HG02759 (cell line): ENCODE data around the gene ZCCHC14.
A peak's percentile ranks its signal among the peaks of the same experiment; 100 is the strongest.

ENCODE experiments used
- ATAC-seq: cut with Tn5 transposase; IDR thresholded peaks from one replicate; pipeline ENCODE4 v1.9.1; 2021; ENCODE audit warnings: mild to moderate bottlenecking, moderate library complexity; ENCODE audit not compliant: unreplicated experiment

The ZCCHC14 gene

GRCh38 chr16:87492721-87493607 lies at the start of gene ZCCHC14:
ZCCHC14 (minus strand) TSS chr16:87493024; CDS start chr16:87492238, 786 bp downstream.
- peak; percentile 88 for ATAC-seq

DNA sequence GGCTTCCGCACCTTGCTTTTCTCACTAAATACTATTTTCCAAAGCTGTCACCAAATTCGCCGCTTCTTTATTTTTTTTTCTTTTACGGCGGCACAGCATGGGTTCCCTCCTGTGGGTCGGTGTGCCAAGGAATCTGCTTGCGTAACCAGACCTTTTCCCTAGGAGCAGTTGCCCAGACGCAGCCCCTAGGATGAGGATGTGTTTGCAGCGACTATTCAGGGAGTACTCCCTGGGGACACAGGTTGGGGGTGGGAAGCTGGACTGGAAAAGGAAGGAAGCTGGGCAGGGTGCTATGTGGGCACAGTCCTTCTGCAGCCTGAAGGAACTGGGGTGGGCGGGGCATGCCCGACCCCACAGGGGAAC lies 49.0 kb upstream of the ZCCHC14 start:
- ATAC-seq, result no peak

GRCh38 chr16:87541147-87541871 lies 48.5 kb upstream of the ZCCHC14 start:
- no peak for ATAC-seq

- no peak for ATAC-seq
These were observed 48.0 kb upstream of the ZCCHC14 start for GRCh38 chr16:87540897-87541146.

DNA sequence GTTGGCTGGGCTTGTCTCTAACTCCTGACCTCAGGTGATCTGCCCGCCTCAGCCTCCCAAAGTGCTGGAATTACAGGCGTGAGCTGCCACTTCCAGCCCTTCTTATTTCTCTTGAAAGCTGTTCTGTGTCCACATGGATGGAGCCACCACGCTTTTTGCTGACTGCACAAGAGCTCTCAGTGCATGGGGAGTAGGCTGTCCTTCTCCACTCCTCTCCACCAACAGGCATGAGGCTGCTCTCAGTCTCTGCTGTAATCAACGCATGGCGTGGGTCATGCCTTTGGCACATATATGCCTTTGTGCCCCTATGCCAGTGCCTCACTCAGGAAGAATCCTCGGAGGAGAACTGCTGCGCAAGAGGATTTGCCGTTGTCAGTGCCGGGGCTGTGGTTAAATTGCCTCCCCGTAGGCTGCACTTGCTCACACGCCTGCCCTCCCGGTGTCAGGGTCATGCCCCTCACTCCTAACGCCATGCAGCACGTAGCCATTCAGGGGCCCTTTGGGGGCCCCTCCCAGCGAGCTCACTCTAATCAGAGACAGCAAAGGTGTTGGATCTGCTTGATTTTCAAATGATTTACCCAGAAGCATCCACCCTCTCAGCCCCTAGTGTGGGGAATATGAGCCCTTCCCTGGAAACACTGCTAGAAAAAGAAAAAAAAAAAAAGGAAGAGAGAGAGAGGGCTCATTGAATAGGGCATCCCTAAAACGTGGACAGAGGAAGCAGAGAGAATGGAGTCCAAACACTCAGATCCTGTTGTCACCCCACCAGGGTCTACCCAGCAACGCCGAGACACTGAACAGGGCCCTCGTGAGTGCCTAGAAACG lies 47.5 kb upstream of the ZCCHC14 start:
- no peak for ATAC-seq

DNA sequence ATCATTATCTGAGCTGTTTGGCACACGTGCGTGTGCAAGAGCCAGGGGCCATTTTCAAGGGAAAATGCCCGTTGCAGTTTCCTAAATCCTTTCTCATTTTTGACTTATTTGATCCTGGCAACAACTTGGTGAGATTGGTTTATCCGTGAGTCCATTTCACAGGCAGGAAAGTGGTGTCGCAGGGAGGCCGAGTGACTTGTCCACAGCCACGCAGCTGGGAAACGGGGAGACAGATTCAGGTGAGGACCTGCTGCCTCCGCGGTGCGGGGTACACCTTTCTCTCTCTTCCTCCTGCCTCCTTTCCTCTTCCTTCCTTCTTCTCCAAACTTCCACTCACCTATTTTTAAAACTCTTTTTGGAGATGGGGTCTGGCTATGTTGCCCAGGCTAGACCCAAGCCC lies 46.3 kb upstream of the ZCCHC14 start:
- ATAC-seq, result no peak

DNA sequence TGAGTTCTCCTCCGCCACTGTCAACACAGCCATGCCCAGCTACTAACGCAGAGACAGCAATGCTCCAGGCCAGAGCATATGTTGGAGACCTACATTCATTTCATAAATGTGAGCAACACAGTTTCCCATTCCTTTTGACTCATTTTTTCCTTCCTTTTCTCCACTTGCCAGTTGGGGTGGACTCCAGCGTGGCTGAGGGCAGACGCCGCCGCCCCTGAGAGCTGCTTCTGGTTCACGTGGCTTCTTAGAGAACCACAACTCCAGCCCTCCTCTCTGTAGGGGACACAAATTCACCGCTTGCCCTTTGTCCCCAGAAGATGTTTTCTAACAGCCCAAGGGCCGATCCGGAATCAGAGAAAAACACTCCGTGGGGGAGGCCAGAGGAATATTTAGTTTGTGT lies 45.8 kb upstream of the ZCCHC14 start:
- no peak for ATAC-seq

- ATAC-seq, result no peak
These were observed 45.3 kb upstream of the ZCCHC14 start for GRCh38 chr16:87538160-87538559.

GRCh38 chr16:87536795-87537142 lies 43.9 kb upstream of the ZCCHC14 start:
- ATAC-seq, result no peak

DNA sequence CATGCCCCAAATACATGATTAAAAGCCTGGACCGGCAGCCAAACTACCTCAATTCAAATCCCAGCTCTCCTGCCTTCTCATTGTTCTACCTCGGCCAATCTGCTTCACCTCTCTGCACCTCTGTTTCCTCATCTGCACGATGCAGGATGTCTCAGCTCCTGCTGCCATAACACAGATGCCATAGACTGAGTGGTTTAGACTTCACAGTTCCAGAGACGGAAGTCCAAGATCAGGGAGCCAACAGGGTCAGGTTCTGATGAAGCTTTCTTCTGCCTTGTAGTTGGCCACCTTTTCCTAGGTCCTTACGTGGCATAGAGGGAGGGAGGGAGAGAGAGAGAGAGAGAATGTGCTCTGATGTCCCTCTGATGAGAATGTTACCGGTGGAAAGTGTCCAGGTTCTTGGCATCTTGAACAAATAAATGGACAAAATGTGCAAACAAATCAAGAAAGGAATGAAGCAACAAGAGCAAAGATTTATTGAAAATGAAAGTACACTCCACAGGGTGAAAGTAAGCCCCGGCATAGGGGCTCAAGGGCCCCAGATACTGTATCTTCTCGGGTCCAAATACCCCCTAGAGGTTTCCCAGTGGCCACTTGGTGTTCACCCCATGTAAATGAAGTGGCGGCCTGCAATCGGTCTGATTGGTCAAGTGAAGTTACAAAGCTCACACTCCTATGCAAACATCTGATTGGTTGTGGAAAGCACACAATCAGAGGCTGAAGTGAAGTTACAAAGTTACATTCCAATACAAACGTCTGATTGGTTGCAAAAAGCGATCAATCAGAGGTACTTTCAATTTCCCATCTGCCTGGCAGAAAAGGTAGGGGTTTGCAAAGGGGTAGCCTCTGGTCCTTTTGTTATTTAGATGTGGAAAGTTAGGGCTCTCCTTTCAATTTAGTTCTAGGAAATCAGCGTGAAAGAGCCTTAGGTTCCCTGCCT lies 43.3 kb upstream of the ZCCHC14 start:
- ATAC-seq, result no peak

- no peak for ATAC-seq
These were observed 42.6 kb upstream of the ZCCHC14 start for GRCh38 chr16:87535457-87535854.

DNA sequence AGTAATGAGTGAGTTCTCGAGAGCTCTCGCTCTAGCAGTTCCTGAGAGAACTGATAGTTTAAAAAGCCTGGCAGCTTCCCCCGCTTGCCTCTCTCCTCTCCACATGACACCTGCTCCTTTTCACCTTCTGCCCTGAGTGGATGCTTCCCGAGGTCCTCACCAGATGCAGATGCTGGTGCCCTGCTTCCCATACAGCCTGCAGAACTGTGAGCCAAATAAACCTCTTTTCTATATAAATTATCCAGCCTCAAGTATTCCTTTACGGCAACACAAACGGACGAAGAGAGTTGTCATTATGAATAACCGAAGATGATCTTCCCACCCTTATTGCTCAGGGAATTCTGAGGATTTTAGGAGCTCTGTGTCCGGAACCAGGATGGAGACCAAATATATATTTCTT lies 41.9 kb upstream of the ZCCHC14 start:
- no peak for ATAC-seq

GRCh38 chr16:87534030-87534653 lies 41.3 kb upstream of the ZCCHC14 start:
- ATAC-seq, result no peak

DNA sequence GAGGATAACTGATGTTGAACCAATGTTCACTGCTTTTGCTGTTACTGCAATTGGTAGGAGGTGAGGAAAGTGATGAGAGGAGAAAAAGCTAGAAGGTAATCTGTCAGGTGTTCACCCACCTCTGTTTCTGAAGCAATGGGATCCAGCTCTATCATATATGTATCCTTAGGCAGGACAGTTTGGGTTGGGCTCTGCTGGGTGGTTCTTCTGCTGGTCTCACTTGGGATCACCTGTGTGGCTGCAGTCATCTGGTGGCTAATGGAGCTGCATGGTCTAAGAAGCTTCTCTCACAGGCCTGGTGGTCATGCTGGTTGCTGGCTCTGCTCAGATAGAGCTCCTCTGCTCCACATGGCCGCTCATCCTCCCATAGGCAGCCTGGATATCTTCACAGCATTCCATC lies 40.2 kb upstream of the ZCCHC14 start:
- ATAC-seq, result no peak

- no peak for ATAC-seq
These were observed 38.6 kb upstream of the ZCCHC14 start for GRCh38 chr16:87531418-87531817.

DNA sequence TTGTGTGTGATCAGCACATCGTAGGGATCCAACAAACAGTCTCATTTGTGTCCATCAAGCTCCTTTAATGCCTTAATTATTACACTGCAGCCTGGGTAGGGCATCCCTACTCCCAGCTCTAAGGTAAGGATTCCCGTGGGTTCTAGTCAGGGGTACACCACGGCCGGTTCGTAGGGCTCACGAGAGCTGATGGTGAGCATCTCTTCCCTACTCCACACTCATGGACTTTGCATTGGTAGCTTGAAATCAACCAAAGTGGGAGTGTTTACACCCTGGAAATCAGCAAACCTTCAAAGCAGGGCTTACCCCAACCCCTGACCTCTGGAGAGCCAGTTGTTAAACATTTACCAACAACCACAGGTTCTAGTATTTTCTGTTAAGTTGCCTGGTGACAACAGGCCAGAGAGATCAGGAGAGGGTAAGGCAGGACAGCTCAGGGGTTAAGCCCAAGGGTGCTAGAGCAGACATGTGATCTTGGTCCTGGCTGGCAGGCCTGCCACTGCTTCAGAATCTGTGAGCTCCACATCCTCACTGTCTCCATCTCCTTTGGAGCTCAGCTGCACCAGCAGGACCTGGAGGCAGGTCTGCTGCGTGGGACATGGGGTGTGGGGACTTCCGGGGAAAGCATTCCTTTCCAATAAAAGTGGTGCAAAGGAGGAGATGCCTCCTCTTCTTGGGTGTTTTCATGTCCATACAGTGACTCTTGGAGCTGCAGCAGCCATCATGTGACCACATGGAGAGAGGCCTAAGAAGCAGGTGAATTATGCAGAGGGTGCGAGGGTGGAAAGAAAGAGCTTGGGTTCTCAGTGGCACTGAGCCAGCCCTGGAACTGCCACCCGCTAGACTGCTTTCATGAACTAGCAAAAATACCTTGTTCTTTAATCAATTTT lies 36.1 kb upstream of the ZCCHC14 start:
- ATAC-seq, result no peak

GRCh38 chr16:87527055-87527724 lies 34.4 kb upstream of the ZCCHC14 start:
- ATAC-seq, result no peak

DNA sequence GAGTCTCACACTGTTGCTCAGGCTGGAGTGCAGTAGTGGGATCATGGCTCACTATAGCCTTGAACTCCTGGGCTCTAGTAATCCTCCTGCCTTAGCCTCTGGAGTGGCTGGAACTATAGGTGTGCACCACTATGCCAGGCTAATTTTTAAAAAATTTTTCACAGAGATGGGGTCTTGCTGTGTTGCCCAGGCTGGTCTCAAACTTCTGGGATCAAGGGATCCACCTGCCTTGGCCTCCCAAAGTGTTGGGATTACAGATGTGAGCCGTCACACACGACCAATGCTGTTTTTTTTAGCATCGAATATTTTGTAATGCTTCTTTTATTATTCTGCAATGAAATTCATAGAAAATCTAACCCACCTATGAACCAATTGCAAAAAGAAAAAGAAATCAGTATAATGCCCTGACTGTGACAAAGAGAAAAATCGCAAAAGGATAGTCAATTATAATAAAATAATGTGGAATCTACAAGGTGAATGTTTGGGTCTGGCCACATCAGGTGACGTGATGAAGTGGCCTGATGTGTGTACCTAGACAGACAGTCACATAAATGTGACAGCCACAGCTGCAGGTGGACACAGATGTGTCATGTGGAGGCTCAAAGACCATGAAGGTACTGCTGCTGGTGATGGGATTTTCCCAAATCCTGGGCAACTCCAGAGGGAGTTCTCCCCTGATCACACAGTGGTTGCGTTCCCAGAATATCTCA lies 33.6 kb upstream of the ZCCHC14 start:
- ATAC-seq, result no peak
